ENCODE data around the gene QPRT. TPM values are rescaled to one million over a fixed set of nuclear protein-coding genes. Genes with fewer than 3 reads are reported as not detected.
"Not testable (repeated sequence)": the region's sequence is repeated elsewhere in the genome, so short reads cannot be mapped to it uniquely, and the experiment has no call there.

QPRT gene
- total RNA-seq, 3 donors from 2014 or later: 1.9 to 3.0 (median 2.1) TPM

DNA sequence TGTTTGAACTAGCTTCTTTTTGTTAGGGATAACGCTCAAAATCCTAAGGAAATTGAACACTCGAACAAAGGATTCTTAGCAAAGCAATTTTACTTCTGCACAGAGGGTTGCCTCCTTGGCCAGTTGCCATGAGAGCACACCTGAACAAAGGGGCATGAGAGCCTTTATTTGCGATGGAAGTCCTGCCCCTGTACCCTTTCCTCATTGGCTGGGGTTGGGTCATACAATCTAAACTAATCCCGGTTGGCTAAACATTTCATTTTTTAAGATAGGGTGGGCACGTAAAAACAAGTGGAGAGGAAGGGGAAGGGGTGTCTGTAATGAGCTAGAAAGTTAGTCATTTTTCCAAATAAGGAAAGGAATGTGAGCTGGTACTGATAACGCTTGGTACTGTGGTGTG lies 30.7 kb downstream of the QPRT start:
- not testable (repeated sequence) for ATAC-seq; H3K9me3 Mint-ChIP-seq; H3K36me3 Mint-ChIP-seq (ENCODE audit: insufficient read depth); DNase-seq; H3K27me3 Mint-ChIP-seq (ENCODE audit: low read depth); H3K4me3 Mint-ChIP-seq
- H3K4me1 Mint-ChIP-seq (ENCODE audit: low read depth): peaks cover 17% of the 10 kb centered on the region

DNA sequence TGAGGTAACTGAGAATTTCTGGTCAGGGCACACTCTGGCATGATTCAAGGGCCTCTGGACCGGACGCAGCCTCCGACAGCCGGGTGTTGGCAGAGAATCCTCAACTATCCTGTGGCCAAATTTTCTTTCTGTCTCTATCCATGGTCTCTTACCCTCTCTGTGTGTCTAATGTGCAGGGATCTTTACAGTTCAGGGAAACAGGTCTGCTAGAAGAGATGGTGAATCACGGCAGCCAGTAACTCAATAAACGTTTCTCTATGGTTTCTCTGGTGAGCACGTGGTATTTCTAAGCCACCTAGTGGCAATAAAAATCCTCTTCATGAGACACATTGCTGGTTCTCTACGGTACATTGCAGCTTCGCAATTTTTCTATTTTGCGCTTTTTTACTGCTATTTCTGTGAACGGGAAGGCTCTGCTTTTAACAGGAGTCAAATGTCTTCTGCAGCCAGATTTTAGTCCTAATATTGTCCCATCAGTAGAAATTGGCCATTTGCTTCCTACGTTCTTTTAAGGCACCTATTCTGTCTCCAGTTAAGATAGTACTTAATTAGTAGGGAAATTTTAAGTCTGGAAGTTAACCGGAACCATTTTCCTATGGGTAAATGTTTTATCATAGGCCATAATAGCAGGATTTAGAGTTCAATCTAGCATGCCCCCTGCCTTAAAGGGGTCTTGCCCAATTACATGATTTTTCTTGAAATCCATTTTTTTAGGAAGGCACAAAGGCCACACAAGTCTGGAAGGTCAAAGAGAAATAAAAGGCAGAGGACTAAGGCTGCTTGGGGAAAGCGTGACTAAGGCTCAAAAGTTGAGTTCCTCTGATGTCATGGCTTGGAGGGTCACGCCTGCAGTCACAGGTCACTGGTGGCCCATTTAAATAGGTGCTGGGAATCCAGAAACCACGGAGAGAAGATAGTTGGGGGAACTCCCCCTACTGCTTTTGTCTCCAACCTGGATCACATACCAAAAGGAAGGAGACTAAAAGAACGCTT lies 31.5 kb downstream of the QPRT start:
- no peaks in the 10 kb centered on the region for H3K27me3 Mint-ChIP-seq (ENCODE audit: low read depth)
- no peaks in the 10 kb centered on the region for H3K9me3 Mint-ChIP-seq
- no peak overlapping the region for H3K4me3 Mint-ChIP-seq
- no peaks in the 10 kb centered on the region for H3K36me3 Mint-ChIP-seq (ENCODE audit: insufficient read depth)
- peak; percentile 11 for DNase-seq
- H3K4me1 Mint-ChIP-seq (ENCODE audit: low read depth): peaks cover 14% of the 10 kb centered on the region
- peak; percentile 98 for ATAC-seq

DNA sequence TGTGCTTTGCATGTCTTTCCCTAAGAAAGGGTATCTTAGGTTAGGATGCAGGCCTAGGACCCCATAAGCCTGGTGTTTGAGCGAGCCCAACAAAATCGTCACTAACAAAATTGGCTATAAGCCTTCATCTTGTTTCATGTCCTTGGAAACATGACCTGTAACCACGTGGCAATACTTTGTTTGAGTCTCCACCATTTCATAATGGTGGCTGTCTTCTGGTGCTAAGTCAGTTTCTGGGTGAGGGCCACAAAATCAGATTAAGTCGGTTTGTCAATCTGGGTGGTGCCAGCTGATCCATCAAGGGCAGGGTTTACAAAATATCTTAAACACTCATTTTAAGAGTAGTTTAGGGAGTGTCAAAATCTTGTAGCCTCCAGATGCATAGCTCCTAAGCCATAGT lies 33.8 kb downstream of the QPRT start:
- DNase-seq (no peak), ATAC-seq (no peak)
- no peaks in the 10 kb centered on the region for H3K9me3 Mint-ChIP-seq
- peaks cover 14% of the 10 kb centered on the region for H3K4me1 Mint-ChIP-seq (ENCODE audit: low read depth)
- H3K36me3 Mint-ChIP-seq (ENCODE audit: insufficient read depth): no peaks in the 10 kb centered on the region
- no peaks in the 10 kb centered on the region for H3K27me3 Mint-ChIP-seq (ENCODE audit: low read depth)
- no peak overlapping the region for H3K4me3 Mint-ChIP-seq

DNA sequence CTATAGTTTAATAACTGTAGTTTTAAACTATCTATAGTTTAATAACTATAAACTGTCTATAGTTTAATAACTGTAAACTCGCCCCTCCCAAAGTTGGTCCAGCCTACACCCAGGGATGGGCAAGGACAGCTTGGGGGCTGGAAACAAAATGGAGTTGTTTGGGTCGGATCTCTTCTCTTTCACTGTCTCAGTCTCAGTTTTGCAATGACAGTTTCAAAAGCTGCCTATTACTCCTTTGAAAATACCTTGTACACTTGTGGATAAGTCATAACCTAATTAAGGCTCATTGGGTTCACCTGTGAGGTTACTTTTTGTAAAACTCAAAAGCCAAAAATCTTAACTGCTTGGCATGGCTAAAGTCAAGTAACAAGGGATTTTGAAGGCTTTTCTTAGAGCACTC lies 35.4 kb downstream of the QPRT start:
- no peak overlapping the region for H3K4me3 Mint-ChIP-seq
- no peak for ATAC-seq
- H3K9me3 Mint-ChIP-seq: no peaks in the 10 kb centered on the region
- no peaks in the 10 kb centered on the region for H3K36me3 Mint-ChIP-seq (ENCODE audit: insufficient read depth)
- no peak for DNase-seq
- no peaks in the 10 kb centered on the region for H3K27me3 Mint-ChIP-seq (ENCODE audit: low read depth)
- peaks cover 13% of the 10 kb centered on the region for H3K4me1 Mint-ChIP-seq (ENCODE audit: low read depth)

DNA sequence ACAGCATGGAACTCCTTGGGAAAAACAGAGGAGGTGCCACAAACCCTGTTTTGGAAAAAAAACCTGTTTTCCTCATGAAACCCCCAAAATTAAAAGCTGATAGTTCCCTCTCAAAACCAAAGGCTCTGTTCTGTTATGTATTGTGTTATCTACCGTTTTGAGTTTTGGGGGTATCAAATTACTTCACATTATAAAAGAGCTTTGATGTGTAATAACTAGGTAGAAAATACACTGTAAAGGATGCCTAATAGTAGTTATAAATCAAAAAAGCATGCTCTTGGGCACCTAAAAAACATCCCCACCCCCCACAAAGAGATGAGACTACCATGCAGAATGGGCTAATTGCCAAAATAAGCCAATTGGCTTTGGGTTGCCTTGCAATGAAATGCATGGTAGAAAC lies 36.0 kb downstream of the QPRT start:
- H3K4me1 Mint-ChIP-seq (ENCODE audit: low read depth): peaks cover 8% of the 10 kb centered on the region
- no peaks in the 10 kb centered on the region for H3K36me3 Mint-ChIP-seq (ENCODE audit: insufficient read depth)
- no peaks in the 10 kb centered on the region for H3K27me3 Mint-ChIP-seq (ENCODE audit: low read depth)
- no peak overlapping the region for H3K4me3 Mint-ChIP-seq
- no peaks in the 10 kb centered on the region for H3K9me3 Mint-ChIP-seq
- ATAC-seq: no peak
- no peak for DNase-seq

DNA sequence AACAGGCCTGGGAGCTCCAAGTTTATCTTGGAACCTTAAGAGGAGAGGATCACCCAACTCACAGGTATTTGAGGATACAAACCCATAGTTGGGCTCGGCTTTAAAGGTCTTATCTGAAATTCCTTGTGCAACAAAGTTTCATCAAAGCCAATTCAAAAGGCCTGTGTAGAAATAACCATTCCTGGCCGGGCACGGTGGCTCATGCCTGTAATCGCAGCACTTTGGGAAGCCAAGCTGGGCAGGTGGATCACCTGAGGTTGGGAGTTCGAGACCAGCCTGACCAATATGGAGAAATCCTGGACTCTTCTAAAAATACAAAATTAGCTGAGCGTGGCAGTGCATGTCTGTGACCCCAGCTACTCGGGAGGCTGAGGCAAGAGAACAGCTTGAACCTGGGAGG lies 38.1 kb downstream of the QPRT start:
- Mint-ChIP-seq H3K36me3 (ENCODE audit: insufficient read depth) (no peaks in the 10 kb centered on the region), H3K4me1 (ENCODE audit: low read depth) (peaks cover 8% of the 10 kb centered on the region), H3K4me3 (no peak overlapping the region), H3K9me3 (no peaks in the 10 kb centered on the region), H3K27me3 (ENCODE audit: low read depth) (no peaks in the 10 kb centered on the region)
- DNase-seq (no peak), ATAC-seq (no peak)

DNA sequence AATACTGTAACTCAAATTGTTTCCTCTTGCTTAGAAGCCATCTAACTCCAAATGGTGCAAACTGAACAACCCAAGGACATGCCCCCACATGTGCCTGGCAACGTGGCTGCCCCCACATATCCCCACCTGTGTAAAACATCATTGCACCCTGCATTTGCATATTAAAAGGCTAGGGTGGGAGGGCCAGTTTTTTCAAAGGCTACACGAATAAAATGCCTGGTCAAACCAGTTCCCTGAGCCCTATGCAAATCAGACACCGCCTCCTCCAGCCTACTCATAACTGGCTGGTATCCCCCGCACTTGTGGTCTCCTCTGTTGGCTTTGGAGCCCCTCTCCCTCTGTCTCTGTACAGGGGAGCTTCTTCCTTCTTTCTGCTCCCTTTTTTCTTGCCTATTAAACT lies 40.1 kb downstream of the QPRT start:
- no peak for ATAC-seq
- Mint-ChIP-seq H3K36me3 (ENCODE audit: insufficient read depth) (no peaks in the 10 kb centered on the region), H3K9me3 (no peaks in the 10 kb centered on the region), H3K4me1 (ENCODE audit: low read depth) (peaks cover 10% of the 10 kb centered on the region), H3K27me3 (ENCODE audit: low read depth) (no peaks in the 10 kb centered on the region), H3K4me3 (no peak overlapping the region)
- no peak for DNase-seq

DNA sequence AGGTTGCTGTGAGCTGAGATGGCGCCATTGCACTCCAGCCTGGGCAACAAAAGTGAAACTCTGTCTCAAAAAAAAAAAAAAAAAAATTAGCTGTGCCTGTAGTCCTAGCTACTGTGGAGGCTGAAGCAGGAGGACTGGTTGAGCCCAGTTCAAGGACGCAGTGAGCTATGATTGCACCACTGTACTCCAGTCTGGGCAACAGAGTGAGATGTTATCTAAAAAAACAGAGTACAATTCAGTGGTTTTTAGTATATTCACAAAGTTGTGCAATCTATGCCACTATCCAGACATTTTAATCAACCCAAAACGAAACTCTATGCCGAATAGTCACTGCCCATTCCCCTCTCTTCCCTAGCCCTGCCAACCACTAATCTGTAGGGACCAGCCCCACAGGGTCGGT lies 41.7 kb downstream of the QPRT start:
- H3K9me3 Mint-ChIP-seq: no peaks in the 10 kb centered on the region
- no peaks in the 10 kb centered on the region for H3K27me3 Mint-ChIP-seq (ENCODE audit: low read depth)
- H3K4me3 Mint-ChIP-seq: no peak overlapping the region
- ATAC-seq: no peak
- peaks cover 16% of the 10 kb centered on the region for H3K4me1 Mint-ChIP-seq (ENCODE audit: low read depth)
- no peak for DNase-seq
- H3K36me3 Mint-ChIP-seq (ENCODE audit: insufficient read depth): no peaks in the 10 kb centered on the region

DNA sequence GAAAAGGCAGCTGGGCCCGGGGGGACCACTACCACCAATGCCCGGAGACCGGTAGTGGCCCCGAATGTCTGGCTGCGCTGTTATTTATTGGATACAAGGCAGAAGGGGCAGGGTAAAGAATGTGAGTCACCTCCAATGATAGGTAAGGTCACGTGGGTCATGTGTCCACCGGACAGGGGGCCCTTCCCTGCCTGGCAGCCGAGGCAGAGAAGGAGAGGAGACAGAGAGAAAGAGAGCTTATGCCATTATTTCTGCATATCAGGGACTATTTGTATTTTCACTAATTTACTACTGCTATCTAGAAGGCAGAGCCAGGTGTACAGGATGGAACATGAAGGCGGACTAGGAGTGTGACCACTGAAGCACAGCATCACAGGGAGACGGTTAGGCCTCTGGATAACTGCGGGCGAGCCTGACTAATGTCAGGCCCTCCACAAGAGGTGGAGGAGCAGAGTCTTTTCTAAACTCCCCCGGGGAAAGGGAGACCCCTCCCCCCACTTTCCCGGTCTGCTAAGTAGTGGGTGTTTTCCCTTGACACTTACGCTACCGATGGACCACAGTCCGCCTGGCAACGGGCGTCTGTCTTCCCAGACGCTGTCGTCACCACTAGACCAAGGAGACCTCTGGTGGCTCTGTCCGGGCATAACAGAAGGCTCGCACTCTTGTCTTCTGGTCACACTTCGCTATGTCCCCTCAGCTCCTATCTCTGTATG lies 42.3 kb downstream of the QPRT start:
- not testable (repeated sequence) for H3K36me3 Mint-ChIP-seq (ENCODE audit: insufficient read depth); ATAC-seq; H3K27me3 Mint-ChIP-seq (ENCODE audit: low read depth); H3K9me3 Mint-ChIP-seq; H3K4me3 Mint-ChIP-seq
- DNase-seq: peak; percentile 30
- peaks cover 16% of the 10 kb centered on the region for H3K4me1 Mint-ChIP-seq (ENCODE audit: low read depth)

DNA sequence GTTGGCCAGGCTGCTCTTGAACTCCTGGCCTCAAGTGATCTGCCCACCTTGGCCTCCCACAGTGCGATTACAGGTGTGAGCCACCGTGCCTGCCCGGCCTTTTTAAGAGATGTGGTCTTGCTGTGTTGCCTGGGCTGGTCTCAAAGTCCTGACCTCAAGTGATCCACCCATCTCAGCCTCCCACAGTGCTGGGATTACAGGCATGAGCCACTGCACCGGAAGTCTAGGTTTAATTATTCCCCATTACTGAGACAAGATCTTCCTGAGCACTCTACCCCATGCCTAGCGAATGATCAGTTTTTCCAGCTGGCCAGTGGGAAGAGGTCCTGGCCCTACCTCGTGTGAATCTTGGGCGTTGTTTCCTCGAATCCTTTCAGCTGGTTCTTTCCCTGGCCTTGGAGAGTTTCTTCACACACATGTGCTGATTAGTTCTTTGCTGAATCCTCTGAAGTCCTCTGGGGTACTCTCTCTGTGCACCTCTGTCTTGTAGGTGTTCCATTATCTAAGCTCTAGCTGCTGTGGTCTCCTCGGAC lies 47.9 kb downstream of the QPRT start:
- no peak for DNase-seq
- ATAC-seq: no peak

DNA sequence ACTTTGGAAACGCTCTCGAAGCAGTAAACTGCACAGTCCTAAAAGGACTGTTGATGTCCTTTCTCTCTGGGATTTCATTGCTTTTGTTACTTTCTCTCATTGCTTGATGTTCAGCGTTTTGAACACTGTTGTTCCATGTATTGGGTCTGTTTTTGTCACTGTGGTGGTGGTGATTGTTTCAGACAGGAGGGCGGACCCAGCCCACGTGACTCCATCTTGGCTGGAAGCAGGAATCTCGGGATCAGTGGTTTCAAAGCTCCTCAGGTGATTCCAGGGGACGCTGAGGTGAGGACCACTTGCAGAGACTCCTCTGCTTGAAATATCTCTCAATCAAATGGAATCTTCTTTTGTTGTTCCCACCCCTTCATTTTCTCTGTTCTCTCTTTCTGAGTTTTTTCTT lies 48.5 kb downstream of the QPRT start:
- H3K9me3 Mint-ChIP-seq: peaks cover 3% of the 10 kb centered on the region
- H3K4me3 Mint-ChIP-seq: no peak overlapping the region
- H3K27me3 Mint-ChIP-seq (ENCODE audit: low read depth): no peaks in the 10 kb centered on the region
- no peak for DNase-seq
- ATAC-seq: no peak
- H3K4me1 Mint-ChIP-seq (ENCODE audit: low read depth): peaks cover 24% of the 10 kb centered on the region
- H3K36me3 Mint-ChIP-seq (ENCODE audit: insufficient read depth): peaks cover 3% of the 10 kb centered on the region

More for the DNA sequence above, 47.9 kb downstream of the QPRT start:
- H3K4me1 Mint-ChIP-seq (ENCODE audit: low read depth): peaks cover 20% of the 10 kb centered on the region
- no peaks in the 10 kb centered on the region for H3K9me3 Mint-ChIP-seq
- no peaks in the 10 kb centered on the region for H3K27me3 Mint-ChIP-seq (ENCODE audit: low read depth)
- H3K36me3 Mint-ChIP-seq (ENCODE audit: insufficient read depth): no peaks in the 10 kb centered on the region
- no peak overlapping the region for H3K4me3 Mint-ChIP-seq

DNA sequence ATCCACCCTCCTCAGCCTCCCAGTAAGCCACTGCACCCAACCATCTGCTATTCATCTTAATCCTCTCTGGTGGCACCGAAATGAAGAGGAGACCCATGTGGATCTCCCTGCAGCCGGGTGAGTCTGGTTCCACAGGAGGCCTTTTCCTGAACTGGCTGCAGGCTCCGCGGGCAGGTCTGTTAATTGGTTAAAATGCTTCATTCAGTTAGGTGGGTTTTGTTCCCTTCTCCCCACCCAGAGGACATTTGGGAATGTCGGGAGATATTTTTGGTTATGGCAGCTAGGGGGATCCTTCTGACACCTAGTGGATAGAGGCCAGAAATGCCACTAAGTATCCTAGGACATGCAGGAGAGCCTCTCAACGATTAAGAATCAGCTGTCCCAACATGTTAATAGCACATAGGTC lies 50.1 kb downstream of the QPRT start:
- no peak overlapping the region for H3K4me3 Mint-ChIP-seq
- no peaks in the 10 kb centered on the region for H3K27me3 Mint-ChIP-seq (ENCODE audit: low read depth)
- H3K4me1 Mint-ChIP-seq (ENCODE audit: low read depth): peaks cover 29% of the 10 kb centered on the region
- no peak for DNase-seq
- ATAC-seq: no peak
- peaks cover 4% of the 10 kb centered on the region for H3K9me3 Mint-ChIP-seq
- peaks cover 3% of the 10 kb centered on the region for H3K36me3 Mint-ChIP-seq (ENCODE audit: insufficient read depth)

DNA sequence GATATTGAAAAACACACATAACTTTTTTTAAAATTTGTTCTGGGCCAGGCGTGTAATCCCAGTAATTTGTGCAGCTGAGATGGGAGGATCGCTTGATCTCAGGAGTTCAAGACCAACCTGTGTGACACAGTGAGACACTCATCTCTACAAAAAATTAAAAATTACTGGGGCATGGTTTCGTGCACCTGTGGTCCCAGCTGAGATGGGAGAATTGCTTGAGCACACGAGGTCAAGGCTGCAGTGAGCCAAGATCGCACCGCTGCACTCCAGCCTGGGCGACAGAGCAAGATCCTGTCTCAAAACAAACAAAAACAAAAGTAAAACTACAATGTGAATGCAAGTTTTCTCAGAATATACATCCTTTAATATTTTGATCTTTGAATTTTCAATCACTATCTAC lies 51.7 kb downstream of the QPRT start:
- peaks cover 28% of the 10 kb centered on the region for H3K4me1 Mint-ChIP-seq (ENCODE audit: low read depth)
- H3K27me3 Mint-ChIP-seq (ENCODE audit: low read depth): no peaks in the 10 kb centered on the region
- peaks cover 3% of the 10 kb centered on the region for H3K36me3 Mint-ChIP-seq (ENCODE audit: insufficient read depth)
- ATAC-seq (no peak), DNase-seq (no peak)
- peaks cover 4% of the 10 kb centered on the region for H3K9me3 Mint-ChIP-seq
- H3K4me3 Mint-ChIP-seq: no peak overlapping the region

DNA sequence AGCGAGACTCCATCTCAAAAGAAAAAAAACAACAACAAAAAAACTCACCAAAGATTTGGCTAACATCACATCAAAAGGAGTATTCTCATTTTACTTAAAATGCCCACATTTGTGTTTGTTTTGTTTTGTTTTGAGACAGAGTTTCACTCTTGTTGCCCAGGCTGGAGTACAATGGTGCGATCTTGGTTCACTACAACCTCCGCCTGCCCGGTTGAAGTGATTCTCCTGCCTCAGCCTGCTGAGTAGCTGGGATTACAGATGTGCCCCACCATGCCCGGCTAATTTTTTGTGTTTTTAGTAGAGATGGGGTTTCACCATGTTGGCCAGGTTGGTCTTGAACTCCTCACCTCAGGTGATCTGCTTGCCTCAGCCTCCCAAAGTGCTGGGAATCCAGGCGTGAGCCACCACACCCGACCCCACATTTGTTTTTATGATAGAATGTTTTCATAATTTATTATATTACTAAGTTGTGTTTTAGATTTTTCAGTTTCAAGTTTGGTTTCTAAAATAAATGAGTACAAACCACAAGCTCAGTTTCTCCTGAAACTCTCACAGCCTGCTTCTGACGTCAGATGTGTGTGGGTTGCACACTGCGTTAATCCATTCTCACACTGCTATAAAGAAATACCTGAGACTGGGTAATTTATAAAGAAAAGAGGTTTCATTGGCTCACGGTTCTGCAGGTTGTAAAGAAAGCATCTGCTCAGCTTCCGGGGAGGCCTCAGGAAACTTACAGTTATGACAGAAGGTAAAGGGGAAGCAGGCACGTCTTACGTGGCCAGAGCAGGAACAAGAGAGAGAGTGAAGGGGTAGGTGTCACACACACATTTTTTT lies 53.0 kb downstream of the QPRT start:
- DNase-seq: peak; percentile 50
- peak; percentile 88 to 91 for ATAC-seq
- peaks cover 41% of the 10 kb centered on the region for H3K4me1 Mint-ChIP-seq (ENCODE audit: low read depth)
- H3K4me3 Mint-ChIP-seq; H3K9me3 Mint-ChIP-seq; H3K36me3 Mint-ChIP-seq (ENCODE audit: insufficient read depth); H3K27me3 Mint-ChIP-seq (ENCODE audit: low read depth): not testable (repeated sequence)
